Measurements from ENCODE around the gene TCF7L1.
"Not testable (repeated sequence)": the region's sequence is repeated elsewhere in the genome, so short reads cannot be mapped to it uniquely, and the experiment has no call there.

The TCF7L1 gene

GRCh38 chr2:85131116-85131515, 2.1 kb upstream of the TCF7L1 start:
- DNase-seq (ENCODE audit: low read depth, low spot score) = no peak
- H3K27ac ChIP-seq = no peak overlapping the region

GRCh38 chr2:85132397-85132796, 795 bp upstream of the TCF7L1 start:
- no peak for DNase-seq (ENCODE audit: low read depth, low spot score)
- H3K27ac ChIP-seq = no peak overlapping the region

- DNase-seq (ENCODE audit: low read depth, low spot score) = no peak
- peak overlapping the region; percentile 32 for H3K27ac ChIP-seq
Measured at GRCh38 chr2:85133751-85134254, 611 bp downstream of the TCF7L1 start.

GRCh38 chr2:85134255-85134895, 1.2 kb downstream of the TCF7L1 start:
- no peak for DNase-seq (ENCODE audit: low read depth, low spot score)
- H3K27ac ChIP-seq = peak overlapping the region; percentile 32

- DNase-seq (ENCODE audit: low read depth, low spot score) = no peak
- H3K27ac ChIP-seq = no peak overlapping the region
Measured at GRCh38 chr2:85134896-85135659, 1.9 kb downstream of the TCF7L1 start.

- no peak overlapping the region for H3K27ac ChIP-seq
- no peak for DNase-seq (ENCODE audit: low read depth, low spot score)
Measured at GRCh38 chr2:85135660-85135914, 2.4 kb downstream of the TCF7L1 start.

GRCh38 chr2:85137156-85137555, 4.0 kb downstream of the TCF7L1 start:
- H3K27ac ChIP-seq = no peak overlapping the region

GRCh38 chr2:85143463-85144082, 10.4 kb downstream of the TCF7L1 start:
- no peak overlapping the region for H3K27ac ChIP-seq
- DNase-seq (ENCODE audit: low read depth, low spot score) = no peak

More at GRCh38 chr2:85137156-85137555, 4.0 kb downstream of the TCF7L1 start:
- DNase-seq (ENCODE audit: low read depth, low spot score) = no peak

- no peak for DNase-seq (ENCODE audit: low read depth, low spot score)
- H3K27ac ChIP-seq = no peak overlapping the region
Measured at GRCh38 chr2:85145116-85145820, 12.1 kb downstream of the TCF7L1 start.

GRCh38 chr2:85148190-85148589, 15.0 kb downstream of the TCF7L1 start:
- no peak for DNase-seq (ENCODE audit: low read depth, low spot score)
- no peak overlapping the region for H3K27ac ChIP-seq

- no peak for DNase-seq (ENCODE audit: low read depth, low spot score)
- no peak overlapping the region for H3K27ac ChIP-seq
Measured at GRCh38 chr2:85151026-85151425, 17.8 kb downstream of the TCF7L1 start.

- no peak overlapping the region for H3K27ac ChIP-seq
- DNase-seq (ENCODE audit: low read depth, low spot score) = no peak
Measured at GRCh38 chr2:85152895-85153294, 19.7 kb downstream of the TCF7L1 start.

- no peak for DNase-seq (ENCODE audit: low read depth, low spot score)
- peak overlapping the region; percentile 1 for H3K27ac ChIP-seq
Measured at GRCh38 chr2:85154048-85154753, 21.0 kb downstream of the TCF7L1 start.

- DNase-seq (ENCODE audit: low read depth, low spot score); H3K27ac ChIP-seq: not testable (repeated sequence)
Measured at GRCh38 chr2:85155082-85155481, 21.9 kb downstream of the TCF7L1 start.

- H3K27ac ChIP-seq = no peak overlapping the region
- no peak for DNase-seq (ENCODE audit: low read depth, low spot score)
Measured at GRCh38 chr2:85156153-85156552, 23.0 kb downstream of the TCF7L1 start.

- no peak overlapping the region for H3K27ac ChIP-seq
- DNase-seq (ENCODE audit: low read depth, low spot score) = no peak
Measured at GRCh38 chr2:85156619-85157018, 23.4 kb downstream of the TCF7L1 start.

GRCh38 chr2:85157345-85157744, 24.2 kb downstream of the TCF7L1 start:
- H3K27ac ChIP-seq = no peak overlapping the region
- DNase-seq (ENCODE audit: low read depth, low spot score) = no peak

GRCh38 chr2:85158559-85159273, 25.5 kb downstream of the TCF7L1 start:
- no peak overlapping the region for H3K27ac ChIP-seq
- DNase-seq (ENCODE audit: low read depth, low spot score) = no peak

- no peak for DNase-seq (ENCODE audit: low read depth, low spot score)
- no peak overlapping the region for H3K27ac ChIP-seq
Measured at GRCh38 chr2:85159589-85159988, 26.4 kb downstream of the TCF7L1 start.
